ENCODE data around the gene CYB561D2. TPM values are rescaled to one million over a fixed set of nuclear protein-coding genes. Genes with fewer than 3 reads are reported as not detected.
A peak's percentile ranks its signal among the peaks of the same experiment; 100 is the strongest.

Gene CYB561D2
- total and polyA plus RNA-seq, 9 of the 15 experiments (the other 6 are each of a cell fraction or from before 2014, with no cell fraction given) = 4.2 to 16.6 (median 9.4) TPM

- no peak overlapping the region for H3K4me3 ChIP-seq
- no TSS peak for BruUV-seq (replicated peaks)
- peak overlapping the region; percentile 49; the same call in 1 of the 3 replicates for H3K27ac ChIP-seq (ENCODE audit: extremely low read depth, low read depth, low read length)
- H3K9me3 ChIP-seq (replicated peaks; ENCODE audit: control insufficient read depth, insufficient read depth, low read depth, low read length) = no peaks in the 10 kb centered on the region
- no peaks in the 10 kb centered on the region for H3K27me3 ChIP-seq (ENCODE audit: control insufficient read depth in 2 of 2, insufficient read depth in 2 of 2, low read length in 2 of 2)
- H4K20me1 ChIP-seq (replicated peaks; ENCODE audit: control insufficient read depth, insufficient read depth, low read length) = peaks cover 18% of the 10 kb centered on the region
- H3K79me2 ChIP-seq (ENCODE audit: control insufficient read depth, insufficient read depth, low read length) = peaks cover 71% of the 10 kb centered on the region
- DNase-seq (ENCODE audit: extremely low read depth in 1 of 4, low spot score in 3 of 4) (no peak), ATAC-seq (no peak), FAIRE-seq (no peak)
- intact Hi-C loops (cut with micrococcal nuclease) = no loop called here
- peak overlapping the region in 1 of 2 experiments; percentile 24; a peak in 2 of 4 replicates for H3K9ac ChIP-seq (ENCODE audit: insufficient read depth in 1 of 2, low read depth in 2 of 2, low read length in 2 of 2)
- POLR2A ChIA-PET = interaction anchor here (0.6 to 1.7 kb wide), 5 partner anchors 15 to 99 kb away, joined by 3 to 4 read pairs (median 3); no protein-coding TSS in a partner anchor
- peaks cover 4% of the 10 kb centered on the region for H3K9me1 ChIP-seq (ENCODE audit: control insufficient read depth, insufficient read depth, low read length)
- WGBS (ENCODE audit: insufficient coverage, low coverage, missing lambda C conversion rate) = 72% methylated on average over 5 of the region's 5 CpGs
- H2AFZ ChIP-seq (ENCODE audit: low read depth, low read length) = no peak overlapping the region
- peaks cover 67% of the 10 kb centered on the region; the same call in 2 of the 3 replicates for H3K36me3 ChIP-seq (ENCODE audit: control insufficient read depth, insufficient read depth, low read length)
- CTCF ChIA-PET (ENCODE audit: low intra/inter-chr PET ratio) = no interaction called here
- H3K4me1 ChIP-seq (replicated peaks in 1 of 2; ENCODE audit: control insufficient read depth in 2 of 2, insufficient read depth in 2 of 2, low read length in 2 of 2) = peaks cover 24 to 32% of the 10 kb centered on the region in 2 experiments; a peak in 4 of 5 replicates
- peak overlapping the region; percentile 1; the same call in 1 of the 2 replicates for H3K4me2 ChIP-seq (ENCODE audit: insufficient read depth, low read length)
- in situ Hi-C loops (cut with MboI) = no loop called here
- TF ChIP-seq TAF9B (IDR thresholded peaks at IDR 0.05; ENCODE audit: partially characterized antibody) = no peak
- no peak for TF ChIP-seq ZNF124 (CRISPR knock-in tag; IDR thresholded peaks at IDR 0.05)
- TF ChIP-seq RHOXF2B (CRISPR knock-in tag; conservative IDR thresholded peaks at IDR 0.05) = no peak
- no peak for TF ChIP-seq TEAD1 (CRISPR knock-in tag; IDR thresholded peaks at IDR 0.05)
- no peak for TF ChIP-seq TCF3 (CRISPR knock-in tag; IDR thresholded peaks at IDR 0.05)
- no peak for TF ChIP-seq ZNF407 (IDR thresholded peaks at IDR 0.05; ENCODE audit: low read depth)
- TF ChIP-seq ZNF778 (CRISPR knock-in tag; IDR thresholded peaks at IDR 0.05) = no peak
Observed at GRCh38 chr3:50334339-50335075, 16.2 kb upstream of the CYB561D2 start.
